ENCODE data around the gene DNAH14. TPM values are rescaled to one million over a fixed set of nuclear protein-coding genes. Genes with fewer than 3 reads are reported as not detected.

The DNAH14 gene
- total RNA-seq, 6 donors from 2014 or later = 2.1 to 26.5 (median 12.9) TPM

GRCh38 chr1:225388372-225388771, 458.9 kb downstream of the DNAH14 start:
- no peak for ATAC-seq (ENCODE audit: low FRiP score in 2 of 2)
- H3K36me3 ChIP-seq = no peaks in the 10 kb centered on the region

GRCh38 chr1:225389843-225390242, 460.4 kb downstream of the DNAH14 start:
- H3K27ac ChIP-seq = no peak overlapping the region
- DNase-seq = no peak
- no peaks in the 10 kb centered on the region for H3K4me1 ChIP-seq
- H3K36me3 ChIP-seq = no peaks in the 10 kb centered on the region
- no peak overlapping the region for H3K4me3 ChIP-seq
- H3K27me3 ChIP-seq = no peaks in the 10 kb centered on the region
- no peak for TF ChIP-seq POLR2A (IDR thresholded peaks at IDR 0.05)
- TF ChIP-seq EP300 (IDR thresholded peaks at IDR 0.05) = no peak
- TF ChIP-seq CTCF (IDR thresholded peaks at IDR 0.05) = no peak
- TF ChIP-seq POLR2AphosphoS5 (IDR thresholded peaks at IDR 0.05) = no peak
- 88 to 98% methylated on average over 4 of the region's 4 CpGs for WGBS, 2 donors
- no peaks in the 10 kb centered on the region for H3K9me3 ChIP-seq
- no peak for ATAC-seq (ENCODE audit: low FRiP score in 2 of 2)

More at GRCh38 chr1:225388372-225388771, 458.9 kb downstream of the DNAH14 start:
- H3K4me3 ChIP-seq = no peak overlapping the region
- H3K27ac ChIP-seq = no peak overlapping the region
- TF ChIP-seq EP300 (IDR thresholded peaks at IDR 0.05) = no peak
- no peak for TF ChIP-seq POLR2AphosphoS5 (IDR thresholded peaks at IDR 0.05)
- no peak for TF ChIP-seq POLR2A (IDR thresholded peaks at IDR 0.05)
- TF ChIP-seq CTCF (IDR thresholded peaks at IDR 0.05) = no peak
- no peaks in the 10 kb centered on the region for H3K9me3 ChIP-seq
- no peak for DNase-seq
- H3K27me3 ChIP-seq = no peaks in the 10 kb centered on the region
- H3K4me1 ChIP-seq = no peaks in the 10 kb centered on the region
- WGBS, 2 donors = 60 to 71% methylated on average over 4 of the region's 4 CpGs

GRCh38 chr1:225396357-225396756, 466.9 kb downstream of the DNAH14 start:
- no peaks in the 10 kb centered on the region for H3K9me3 ChIP-seq
- no peaks in the 10 kb centered on the region for H3K4me1 ChIP-seq
- DNase-seq = no peak
- no peak overlapping the region for H3K27ac ChIP-seq
- no peak for ATAC-seq (ENCODE audit: low FRiP score in 2 of 2)
- no peak overlapping the region for H3K4me3 ChIP-seq
- H3K27me3 ChIP-seq = no peaks in the 10 kb centered on the region
- WGBS, 2 donors = 92 to 98% methylated on average over 2 of the region's 2 CpGs
- H3K36me3 ChIP-seq = peaks cover 0 to 32% (median 8%) of the 10 kb centered on the region in 4 donors
- TF ChIP-seq CTCF (IDR thresholded peaks at IDR 0.05) (no peak), POLR2A (IDR thresholded peaks at IDR 0.05) (no peak), POLR2AphosphoS5 (IDR thresholded peaks at IDR 0.05) (no peak), EP300 (IDR thresholded peaks at IDR 0.05) (no peak)

- Histone ChIP-seq H3K27ac (no peak overlapping the region), H3K27me3 (no peaks in the 10 kb centered on the region), H3K9me3 (no peaks in the 10 kb centered on the region), H3K4me1 (no peaks in the 10 kb centered on the region), H3K36me3 (peaks cover 4 to 69% (median 23%) of the 10 kb centered on the region in 4 donors), H3K4me3 (no peak overlapping the region)
- no peak for ATAC-seq (ENCODE audit: low FRiP score in 2 of 2)
- WGBS, 2 donors = 81 to 94% methylated on average over 5 of the region's 5 CpGs
- no peak for DNase-seq
- TF ChIP-seq CTCF (IDR thresholded peaks at IDR 0.05) (no peak), POLR2A (IDR thresholded peaks at IDR 0.05) (no peak), POLR2AphosphoS5 (IDR thresholded peaks at IDR 0.05) (no peak), EP300 (IDR thresholded peaks at IDR 0.05) (no peak)
Observed at GRCh38 chr1:225400968-225401367, 471.5 kb downstream of the DNAH14 start.

GRCh38 chr1:225406976-225407725, 477.7 kb downstream of the DNAH14 start:
- no peak overlapping the region for H3K4me3 ChIP-seq
- no peaks in the 10 kb centered on the region for H3K27me3 ChIP-seq
- H3K4me1 ChIP-seq = no peaks in the 10 kb centered on the region
- no peaks in the 10 kb centered on the region for H3K9me3 ChIP-seq
- H3K27ac ChIP-seq = no peak overlapping the region
- peaks cover 17 to 82% (median 41%) of the 10 kb centered on the region in 4 donors for H3K36me3 ChIP-seq
- ATAC-seq (ENCODE audit: low FRiP score in 2 of 2) (no peak), DNase-seq (no peak)
- 96% methylated on average over 8 of the region's 8 CpGs for WGBS, 2 donors
- no peak for TF ChIP-seq EP300 (IDR thresholded peaks at IDR 0.05)
- TF ChIP-seq CTCF (IDR thresholded peaks at IDR 0.05) = no peak
- no peak for TF ChIP-seq POLR2A (IDR thresholded peaks at IDR 0.05)
- no peak for TF ChIP-seq POLR2AphosphoS5 (IDR thresholded peaks at IDR 0.05)
